LNCAP (cell line): ENCODE data around the gene UBE2O.

Experiments
- CTCF ChIP-seq: fragments of 450-650 bp; IDR thresholded peaks from 2 replicates; pipeline ENCODE4 v1.5.1; 2017; ENCODE audit warnings: mild to moderate bottlenecking

Gene UBE2O

DNA sequence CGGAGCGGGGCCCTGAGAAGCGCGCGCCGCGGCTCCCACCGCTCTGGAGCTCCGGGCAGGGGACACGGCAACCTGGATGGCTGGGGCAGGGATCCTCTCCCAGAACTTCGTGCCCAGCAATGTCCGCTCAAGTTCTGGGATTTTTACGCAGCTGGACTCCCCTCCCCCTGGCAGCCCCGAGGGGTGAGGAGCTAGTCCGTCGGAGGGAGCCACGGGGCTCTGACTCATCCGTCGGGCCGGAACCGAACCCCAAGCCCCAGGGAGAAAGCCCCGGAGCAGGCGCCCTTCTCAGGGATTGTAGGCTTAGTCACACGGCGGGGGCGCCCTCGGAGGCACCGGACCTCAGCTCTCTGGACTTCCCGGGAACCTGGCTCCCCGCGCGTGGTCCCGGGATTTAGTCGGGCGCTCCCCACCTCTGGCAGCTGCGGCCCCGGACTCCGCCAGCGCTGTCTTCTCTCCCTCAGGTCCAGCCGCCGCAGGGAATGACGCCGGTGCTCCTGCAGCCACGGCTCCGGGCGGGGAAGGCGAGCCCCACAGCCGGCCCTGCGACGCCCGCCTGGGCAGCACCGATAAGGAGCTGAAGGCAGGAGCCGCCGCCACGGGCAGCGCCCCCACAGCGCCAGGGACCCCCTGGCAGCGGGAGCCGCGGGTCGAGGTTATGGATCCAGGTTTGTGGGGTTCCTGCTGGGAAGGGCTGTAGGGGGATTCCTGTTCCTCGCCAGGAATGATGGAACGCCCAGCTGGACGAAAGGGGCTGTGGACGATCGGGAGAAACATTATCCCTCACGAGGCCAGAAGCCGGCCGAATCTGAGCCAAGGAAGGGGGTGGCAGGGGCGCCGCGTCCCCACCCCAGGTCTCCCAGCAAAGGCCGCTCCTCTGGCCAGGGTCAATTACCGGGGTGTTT is 67.7 kb downstream of the UBE2O start:
- no peak for TF ChIP-seq CTCF

GRCh38 chr17:76384222-76384986 is 68.5 kb downstream of the UBE2O start, which contains the start of gene SPHK1:
TSS of gene SPHK1 (plus strand) at chr17:76384609. CDS start at chr17:76385645, 1,036 bp downstream.
- TF ChIP-seq CTCF = no peak

- 0 out of 2 replicates have a peak, but pooled peaks have one; percentile 15 for TF ChIP-seq CTCF
These were observed 69.3 kb downstream of the UBE2O start for GRCh38 chr17:76383546-76384221.

- TF ChIP-seq CTCF = no peak
These were observed 70.0 kb downstream of the UBE2O start for GRCh38 chr17:76382803-76383545.

DNA sequence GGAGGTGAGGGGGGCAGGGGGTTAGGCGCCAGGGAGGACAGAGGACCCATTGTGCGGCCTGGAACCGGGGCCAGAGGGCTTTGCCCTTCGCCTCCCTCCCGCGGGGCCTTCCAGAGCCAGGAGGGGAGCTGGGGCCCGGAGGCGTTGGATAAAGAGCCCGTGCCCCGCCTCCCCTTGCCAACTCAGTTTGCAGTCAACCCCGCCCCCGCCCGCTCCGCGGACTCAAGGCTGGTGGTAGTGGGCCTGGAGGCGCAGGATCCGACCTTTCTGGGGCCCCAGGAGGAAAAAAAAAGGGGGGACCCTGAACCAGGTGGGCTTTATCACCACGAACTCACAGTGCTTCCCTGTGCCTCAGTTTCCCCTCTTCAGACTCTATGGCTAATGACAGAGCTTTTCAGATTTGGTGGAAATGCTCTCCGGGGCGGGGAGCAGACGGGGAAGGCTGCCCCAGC is 70.6 kb downstream of the UBE2O start:
- TF ChIP-seq CTCF = no peak

DNA sequence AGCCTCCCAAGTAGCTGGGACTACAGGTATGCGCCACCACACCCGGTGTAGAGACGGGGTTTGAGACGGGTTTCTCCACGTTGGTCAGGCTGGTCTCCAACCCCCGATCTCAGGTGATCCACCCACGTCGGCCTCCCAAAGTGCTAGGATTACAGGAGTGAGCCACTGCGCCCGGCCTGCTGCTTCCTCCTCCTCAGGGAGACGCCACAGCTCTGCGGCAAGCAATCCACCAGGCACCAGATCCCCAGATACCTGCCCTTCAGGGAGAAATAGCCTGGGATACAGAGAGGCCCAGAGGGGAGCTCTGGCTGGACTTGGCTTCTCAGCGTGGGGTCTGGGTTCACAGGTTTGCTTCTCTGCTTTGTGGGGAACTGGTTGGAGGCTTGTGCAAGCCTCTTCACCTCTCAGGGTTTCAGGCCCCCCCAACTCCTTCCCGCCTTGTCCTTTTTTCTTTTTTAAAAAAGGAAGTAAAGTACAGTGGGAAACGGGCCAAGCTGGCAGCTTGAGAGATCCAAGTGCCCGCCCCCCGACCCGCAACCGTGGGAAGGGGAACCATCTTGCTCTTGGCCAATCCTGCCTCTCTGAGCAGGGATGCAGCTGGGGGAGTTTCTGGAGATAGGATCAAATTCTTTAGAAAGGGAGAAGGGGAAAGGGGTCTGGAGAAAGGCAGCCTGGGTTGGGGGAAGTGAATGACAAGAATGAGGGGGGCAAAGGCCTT is 71.2 kb downstream of the UBE2O start:
- TF ChIP-seq CTCF = no peak
